ENCODE measurements around the gene TMUB1.

TMUB1 gene

DNA sequence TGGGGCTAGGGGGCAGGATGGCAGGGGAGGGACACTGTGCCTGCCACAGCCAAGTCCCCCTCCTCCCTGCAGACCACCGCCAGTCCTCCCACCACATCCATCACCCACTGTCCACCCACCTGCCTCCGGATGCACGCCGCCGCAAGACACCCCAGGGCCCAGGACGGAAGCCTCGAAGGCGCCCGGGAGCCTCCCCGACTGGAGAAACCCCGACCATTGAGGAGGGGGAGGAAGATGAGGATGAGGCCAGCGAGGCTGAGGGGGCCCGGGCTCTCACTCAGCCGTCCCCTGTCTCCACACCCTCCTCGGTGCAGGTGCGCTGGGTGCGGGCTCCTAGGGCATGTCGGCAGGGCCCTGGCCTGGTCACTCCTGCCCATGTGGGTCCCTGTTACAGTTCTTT, 18.8 kb downstream of the TMUB1 start:
- no peaks in the 10 kb centered on the region for H3K9me3 ChIP-seq
- H3K4me3 ChIP-seq (ENCODE audit: low read depth, low read length), result no peak overlapping the region
- no peaks in the 10 kb centered on the region for H3K27me3 ChIP-seq
- peaks cover 11% of the 10 kb centered on the region for H3K4me1 ChIP-seq
- TF ChIP-seq, protein P1, sequence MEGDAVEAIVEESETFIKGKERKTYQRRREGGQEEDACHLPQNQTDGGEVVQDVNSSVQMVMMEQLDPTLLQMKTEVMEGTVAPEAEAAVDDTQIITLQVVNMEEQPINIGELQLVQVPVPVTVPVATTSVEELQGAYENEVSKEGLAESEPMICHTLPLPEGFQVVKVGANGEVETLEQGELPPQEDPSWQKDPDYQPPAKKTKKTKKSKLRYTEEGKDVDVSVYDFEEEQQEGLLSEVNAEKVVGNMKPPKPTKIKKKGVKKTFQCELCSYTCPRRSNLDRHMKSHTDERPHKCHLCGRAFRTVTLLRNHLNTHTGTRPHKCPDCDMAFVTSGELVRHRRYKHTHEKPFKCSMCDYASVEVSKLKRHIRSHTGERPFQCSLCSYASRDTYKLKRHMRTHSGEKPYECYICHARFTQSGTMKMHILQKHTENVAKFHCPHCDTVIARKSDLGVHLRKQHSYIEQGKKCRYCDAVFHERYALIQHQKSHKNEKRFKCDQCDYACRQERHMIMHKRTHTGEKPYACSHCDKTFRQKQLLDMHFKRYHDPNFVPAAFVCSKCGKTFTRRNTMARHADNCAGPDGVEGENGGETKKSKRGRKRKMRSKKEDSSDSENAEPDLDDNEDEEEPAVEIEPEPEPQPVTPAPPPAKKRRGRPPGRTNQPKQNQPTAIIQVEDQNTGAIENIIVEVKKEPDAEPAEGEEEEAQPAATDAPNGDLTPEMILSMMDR (IDR thresholded peaks at IDR 0.05; ENCODE audit: low read depth, low read length), result no peak
- H3K36me3 ChIP-seq, result peaks cover 58% of the 10 kb centered on the region
- DNase-seq, result no peak

DNA sequence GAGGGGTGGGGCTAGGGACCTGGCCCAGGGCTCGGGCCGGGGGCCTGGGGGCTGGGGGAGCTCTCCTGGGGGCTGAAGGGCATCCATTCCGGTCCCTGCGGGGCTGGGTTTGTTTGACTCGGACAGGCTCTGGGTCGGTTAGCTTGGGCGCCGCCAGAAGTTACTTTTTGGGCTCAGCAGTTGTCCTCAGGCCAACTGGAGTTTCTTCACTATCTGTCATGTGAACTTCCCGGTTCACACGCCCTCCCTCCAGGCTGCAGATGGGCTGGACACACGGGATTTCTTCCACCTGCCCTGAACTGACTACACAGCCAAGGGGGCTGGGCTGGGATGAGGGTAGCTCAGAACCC, 20.1 kb downstream of the TMUB1 start:
- Histone ChIP-seq H3K36me3 (peaks cover 48% of the 10 kb centered on the region), H3K4me1 (peaks cover 19% of the 10 kb centered on the region), H3K27me3 (no peaks in the 10 kb centered on the region), H3K4me3 (ENCODE audit: low read depth, low read length) (peak overlapping the region; percentile 94), H3K9me3 (no peaks in the 10 kb centered on the region)
- DNase-seq, result no peak
- TF ChIP-seq, protein P1 (IDR thresholded peaks at IDR 0.05; ENCODE audit: low read depth, low read length), result no peak

DNA sequence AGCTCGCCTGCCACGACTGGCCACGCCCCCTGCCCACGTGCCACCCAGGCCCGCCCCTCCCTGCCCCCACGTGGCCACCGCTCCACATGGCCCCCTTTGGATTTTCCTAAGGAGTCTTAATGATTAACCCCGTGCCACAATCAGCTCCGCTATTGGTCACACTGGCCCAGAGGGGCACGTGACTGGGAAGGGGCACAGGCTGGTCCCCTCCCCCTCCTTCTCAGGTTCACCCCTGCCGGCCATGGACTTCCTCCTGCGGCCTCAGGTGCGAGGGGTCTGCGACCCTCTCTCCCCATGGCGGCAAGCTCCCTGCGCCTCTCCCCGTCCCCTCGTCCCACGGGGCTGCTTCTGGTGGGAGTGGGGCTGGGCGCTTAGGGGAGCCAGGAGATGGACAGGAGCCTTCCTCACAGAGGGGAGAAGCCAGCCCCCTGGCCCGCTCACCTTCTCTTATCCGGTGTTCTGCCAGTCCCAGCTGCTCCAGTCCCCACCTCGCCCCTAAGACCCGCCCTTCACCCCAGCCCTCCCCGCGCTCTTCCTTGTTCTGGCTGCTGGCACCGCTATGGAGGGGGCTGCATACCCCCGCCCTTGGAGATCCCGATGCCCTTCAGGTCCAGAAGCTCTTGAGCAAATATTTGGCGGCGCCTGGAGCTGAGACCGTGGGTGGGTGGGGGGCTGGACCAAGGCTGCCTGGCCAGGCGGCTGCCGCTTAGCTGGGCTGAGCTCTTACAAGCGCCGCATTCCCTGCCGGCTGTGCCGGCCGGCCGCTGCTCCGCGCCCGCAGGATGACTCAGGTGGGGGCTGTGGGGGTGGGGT, 20.7 kb downstream of the TMUB1 start:
- peaks cover 42% of the 10 kb centered on the region for H3K36me3 ChIP-seq
- TF ChIP-seq, protein P1 (IDR thresholded peaks at IDR 0.05; ENCODE audit: low read depth, low read length), result 0 out of 2 replicates have a peak, but pooled peaks have one; percentile 2
- H3K4me3 ChIP-seq (ENCODE audit: low read depth, low read length), result peak overlapping the region; percentile 94
- H3K9me3 ChIP-seq, result no peaks in the 10 kb centered on the region
- H3K4me1 ChIP-seq, result peaks cover 19% of the 10 kb centered on the region
- DNase-seq, result peak; percentile 95
- no peaks in the 10 kb centered on the region for H3K27me3 ChIP-seq

DNA sequence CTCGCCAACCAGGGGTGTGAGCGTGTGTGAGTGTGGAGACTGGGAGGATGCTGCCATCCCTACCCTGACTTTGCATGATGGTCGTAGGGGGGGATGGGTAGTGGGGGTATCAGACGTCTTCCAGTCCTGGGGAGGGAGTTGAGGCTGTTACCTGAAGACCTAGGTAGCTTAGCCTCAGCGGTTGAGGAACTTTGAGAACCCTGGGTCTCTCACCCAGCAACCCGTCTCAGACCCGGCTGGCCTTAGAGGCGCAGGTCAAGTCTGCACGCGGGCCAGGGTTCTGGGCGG, 21.2 kb downstream of the TMUB1 start:
- DNase-seq, result no peak
- Histone ChIP-seq H3K36me3 (peaks cover 37% of the 10 kb centered on the region), H3K9me3 (no peaks in the 10 kb centered on the region), H3K27me3 (no peaks in the 10 kb centered on the region), H3K4me3 (ENCODE audit: low read depth, low read length) (peak overlapping the region; percentile 94), H3K4me1 (peaks cover 21% of the 10 kb centered on the region)
- TF ChIP-seq, protein P1 (IDR thresholded peaks at IDR 0.05; ENCODE audit: low read depth, low read length), result no peak

DNA sequence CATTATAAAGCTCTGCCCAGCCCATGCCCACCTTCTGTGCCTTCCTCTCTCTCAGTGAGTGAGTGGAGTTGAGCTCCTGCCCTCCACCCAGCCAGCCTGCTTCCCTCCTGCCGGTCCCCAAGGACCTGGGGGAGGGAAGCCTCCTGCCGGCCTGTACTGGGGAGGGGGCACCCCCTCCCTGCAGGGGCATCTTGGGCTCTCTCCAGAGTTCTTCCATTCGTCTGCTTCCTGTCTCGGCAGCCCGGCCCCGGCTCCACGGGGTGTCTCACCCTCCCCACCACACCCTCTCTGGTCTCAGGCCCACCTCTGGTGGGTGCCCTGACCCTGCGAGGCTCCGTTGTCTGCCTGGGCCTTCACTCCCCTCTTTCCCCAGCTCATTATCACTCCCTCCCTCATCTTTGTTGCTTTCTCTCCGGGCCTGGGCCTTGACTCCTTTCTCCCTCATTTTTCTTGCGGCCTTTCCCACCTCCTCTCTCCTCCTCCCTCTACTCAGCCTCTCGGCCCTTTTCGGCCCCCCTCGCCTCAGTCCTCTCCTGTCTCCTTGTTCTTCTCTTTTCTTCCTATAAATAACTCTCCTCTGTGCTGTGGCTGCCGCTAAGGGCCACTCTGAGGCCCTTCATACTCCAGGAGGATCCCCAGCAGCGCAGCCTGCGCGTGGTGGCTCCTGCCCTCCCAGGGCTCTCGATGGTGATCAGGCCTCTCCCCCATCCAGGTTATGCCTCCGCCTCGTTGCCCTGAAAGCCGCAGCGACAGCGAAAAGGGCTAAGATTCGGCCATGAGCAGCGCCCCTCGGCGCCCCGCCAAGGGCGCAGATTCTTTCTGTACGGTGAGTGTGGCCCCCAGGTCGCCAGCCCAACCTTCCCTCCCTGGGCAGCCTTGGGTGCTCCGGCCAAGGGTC, 21.8 kb downstream of the TMUB1 start:
- no peaks in the 10 kb centered on the region for H3K9me3 ChIP-seq
- H3K4me3 ChIP-seq (ENCODE audit: low read depth, low read length), result peak overlapping the region; percentile 94
- H3K4me1 ChIP-seq, result peaks cover 22% of the 10 kb centered on the region
- TF ChIP-seq, protein P1 (IDR thresholded peaks at IDR 0.05; ENCODE audit: low read depth, low read length), result no peak; the same call in 1 of the 2 replicates
- H3K27me3 ChIP-seq, result no peaks in the 10 kb centered on the region
- no peak for DNase-seq
- H3K36me3 ChIP-seq, result peaks cover 31% of the 10 kb centered on the region
